Skeletal muscle cell (primary cell): Measurements from ENCODE around the gene HOXC10.

ENCODE experiments used
- DNase-seq: peaks from one replicate; pipeline ENCODE4 v3.0.0-alpha.2; 2010; ENCODE audit warnings: low read depth
- H3K4me3 ChIP-seq: 2 replicates; pipeline ENCODE4 v1.5.1; 2011; ENCODE audit warnings: low read depth, mild to moderate bottlenecking, control low read depth, low read length, moderate library complexity

Gene HOXC10

DNA sequence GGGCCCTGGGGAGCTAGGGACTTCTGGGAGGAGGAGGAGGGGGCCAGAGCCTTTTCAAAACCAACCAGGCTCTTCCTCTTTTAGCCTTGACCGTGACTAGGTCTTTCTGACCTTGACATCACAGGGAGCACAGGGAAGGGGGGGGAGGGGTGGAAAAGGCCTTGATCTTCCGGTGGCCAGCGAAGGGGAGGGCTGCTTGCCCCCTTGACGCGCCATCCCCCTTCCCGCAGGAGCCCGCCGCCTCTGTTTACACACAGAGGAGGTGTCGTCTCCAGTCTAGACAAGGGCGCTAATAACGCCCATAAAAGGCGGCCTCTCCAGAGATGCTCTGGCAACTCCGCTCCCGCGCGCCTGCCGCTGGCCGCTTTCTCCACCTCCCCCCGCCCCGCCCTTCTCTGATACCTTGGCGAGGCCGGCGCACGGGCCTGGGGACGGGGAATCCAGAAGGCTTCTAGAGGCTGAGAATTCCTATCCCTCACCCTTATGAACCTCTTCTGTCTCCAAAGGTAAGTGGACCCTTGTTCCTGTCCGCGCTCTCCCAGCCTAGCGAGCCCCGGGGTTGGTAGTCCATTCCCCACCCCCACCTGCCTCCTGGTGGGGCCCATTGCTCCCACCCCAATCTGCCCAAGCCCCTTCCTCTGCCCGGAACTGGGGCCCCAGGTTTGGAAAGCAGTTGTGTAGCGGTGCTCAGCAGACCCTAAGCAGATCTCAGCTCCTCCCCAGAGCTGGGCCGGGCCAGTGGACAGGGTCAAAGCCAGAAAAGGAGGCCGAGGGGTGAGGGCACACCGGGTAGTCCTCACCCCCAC is 35.1 kb upstream of the HOXC10 start:
- H3K4me3 ChIP-seq = no peak overlapping the region
- no peak for DNase-seq

DNA sequence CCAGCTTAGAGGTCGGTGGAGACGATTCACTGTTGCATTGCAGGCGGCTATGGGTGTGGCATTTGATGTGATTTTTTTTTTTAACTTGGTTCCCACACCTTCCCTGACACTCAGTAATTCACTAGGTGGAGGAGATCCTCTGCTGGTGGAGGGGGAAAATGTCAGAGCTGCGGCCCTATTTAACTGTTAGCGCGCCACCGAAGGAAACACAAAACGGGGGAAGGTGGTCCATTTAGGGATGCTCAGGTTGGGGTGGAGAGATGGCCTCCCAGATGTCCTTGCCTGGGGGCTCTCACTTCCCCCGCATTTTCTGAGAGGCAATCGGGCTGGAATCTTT is 34.5 kb upstream of the HOXC10 start:
- no peak overlapping the region for H3K4me3 ChIP-seq

DNA sequence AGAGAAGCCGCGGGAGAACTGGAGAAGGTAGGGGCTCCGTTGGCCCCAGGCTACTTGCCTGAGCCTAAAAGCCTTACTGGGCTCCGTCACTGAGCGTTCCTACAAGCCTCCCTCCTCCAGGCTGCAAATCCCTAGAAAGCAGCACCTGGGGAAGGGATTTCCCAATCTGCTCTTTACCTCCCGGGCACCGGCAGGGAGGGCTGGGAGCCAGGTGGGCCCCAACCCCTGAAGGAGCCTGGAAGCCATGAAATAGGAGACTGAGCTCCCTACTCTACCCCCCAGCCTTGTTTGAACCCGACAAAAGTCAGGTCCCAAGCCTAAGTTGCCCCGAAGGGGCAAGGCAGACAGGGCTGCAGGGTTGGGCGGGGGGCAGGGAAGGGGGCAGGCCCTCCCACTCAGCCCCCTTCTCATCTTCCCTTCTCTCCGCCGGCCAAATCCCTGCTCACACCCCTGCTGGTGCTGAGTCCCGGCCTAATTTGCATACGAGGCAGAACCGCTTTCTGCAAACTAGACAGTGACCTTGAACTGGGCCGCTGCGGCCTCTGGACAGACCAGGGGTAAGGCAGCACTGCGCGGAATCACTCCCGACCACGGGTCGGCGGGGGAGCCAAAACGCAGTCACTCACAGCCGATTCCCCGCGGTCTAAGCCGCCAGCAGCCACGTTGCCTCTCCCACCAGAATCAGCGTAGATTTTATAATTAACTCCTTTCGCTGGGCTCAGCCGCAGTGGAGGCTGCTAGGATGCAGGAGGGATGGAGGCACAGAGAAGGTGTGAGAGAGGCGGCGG is 34.0 kb upstream of the HOXC10 start:
- no peak overlapping the region for H3K4me3 ChIP-seq
- no peak for DNase-seq

More for the DNA sequence above, 34.5 kb upstream of the HOXC10 start:
- no peak for DNase-seq

DNA sequence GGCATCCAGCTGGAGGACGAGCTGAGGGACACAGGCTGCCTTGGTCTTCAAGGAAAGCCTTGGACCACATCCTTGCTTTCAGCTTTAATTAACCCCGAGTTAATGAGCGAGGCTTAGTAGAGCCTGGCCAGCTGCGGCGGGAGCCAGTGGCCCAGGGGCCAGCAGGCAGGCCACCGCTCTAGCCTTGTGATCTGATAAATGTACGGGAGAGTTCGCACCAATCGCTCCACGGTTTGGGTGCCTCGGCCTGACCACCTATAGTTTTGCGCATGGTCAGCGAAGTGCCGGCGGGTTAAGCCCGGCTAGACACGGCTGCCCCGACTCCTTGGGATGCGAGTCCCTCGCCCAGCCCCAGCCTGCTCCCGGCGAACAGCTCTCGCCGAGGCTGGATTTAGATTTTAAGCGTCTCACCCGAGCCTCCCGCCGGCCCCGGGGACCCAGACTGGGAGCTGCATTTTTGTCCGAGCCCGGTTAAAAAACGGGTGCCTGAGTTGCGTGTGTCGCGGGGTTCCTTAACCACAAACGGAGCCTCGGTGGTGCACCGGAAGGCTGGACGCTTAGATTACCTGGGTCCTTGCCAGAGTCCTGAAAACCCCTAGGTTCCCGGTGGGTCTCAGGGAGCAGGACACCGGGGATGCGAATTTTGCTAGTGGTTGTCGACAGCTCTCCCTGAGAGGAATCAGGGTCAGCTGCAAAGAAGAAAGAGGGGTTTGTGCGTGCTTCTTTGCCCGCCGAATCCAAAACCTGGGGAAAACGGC is 33.2 kb upstream of the HOXC10 start:
- no peak overlapping the region for H3K4me3 ChIP-seq
- DNase-seq = no peak

DNA sequence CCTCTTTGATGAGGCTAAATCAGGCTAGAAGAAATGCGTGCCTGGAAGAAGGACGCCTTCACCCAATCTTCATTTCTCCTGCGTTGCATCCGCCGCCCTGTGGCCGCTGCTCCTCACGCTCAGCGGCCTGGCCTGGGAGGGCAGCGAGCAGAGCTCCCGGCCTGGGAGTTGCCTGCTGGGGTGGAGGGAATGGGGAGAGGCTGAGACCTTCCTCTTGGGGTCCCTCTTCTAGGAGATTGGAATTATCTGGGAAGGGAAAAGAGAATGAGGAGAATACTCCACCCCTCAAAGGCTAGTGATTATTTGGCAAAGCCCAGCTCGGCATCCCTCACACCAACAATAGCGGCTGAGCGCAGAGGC is 32.6 kb upstream of the HOXC10 start:
- no peak for DNase-seq
- H3K4me3 ChIP-seq = no peak overlapping the region

DNA sequence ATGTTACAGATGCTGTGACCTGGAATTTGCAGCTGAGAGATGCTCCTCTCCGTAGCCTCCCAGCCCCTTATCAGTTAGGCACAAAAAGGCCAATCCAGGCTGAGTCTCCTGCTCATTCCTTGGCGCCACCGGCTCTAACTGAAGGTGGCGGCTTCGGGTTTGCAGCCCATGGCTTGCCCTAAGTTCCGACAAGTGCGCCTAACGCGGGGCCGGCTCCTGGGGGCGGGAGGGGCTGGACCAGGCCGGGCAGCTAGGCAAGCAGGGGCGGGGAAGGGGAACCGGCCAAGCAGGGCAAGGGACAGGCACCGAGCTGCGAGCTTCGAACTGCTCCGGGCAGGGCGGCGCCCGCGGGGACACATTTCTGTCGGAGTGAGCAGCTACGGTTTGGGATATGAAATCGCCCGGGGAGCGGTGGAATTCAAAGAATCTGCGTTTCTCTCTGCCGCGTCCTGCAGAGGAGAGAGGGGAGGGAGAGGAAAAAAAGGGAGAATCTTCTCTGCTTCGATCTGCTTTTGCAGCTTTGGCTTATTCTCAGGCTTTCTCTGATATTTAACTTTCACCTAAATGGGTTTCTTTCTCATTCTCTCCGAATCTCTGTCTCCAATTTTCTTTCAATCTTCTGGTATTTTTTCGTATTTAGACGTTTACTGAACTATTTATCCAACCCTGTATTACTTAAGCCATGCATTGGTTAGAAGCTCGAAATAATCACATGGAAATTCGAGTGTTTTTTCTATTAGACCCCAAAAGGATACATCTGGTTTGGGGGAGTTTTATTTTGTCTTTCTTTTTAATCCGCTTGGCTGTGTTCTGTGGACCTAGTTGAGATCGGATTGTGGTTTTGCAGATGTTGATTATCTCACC is 31.8 kb upstream of the HOXC10 start:
- no peak for DNase-seq
- no peak overlapping the region for H3K4me3 ChIP-seq

DNA sequence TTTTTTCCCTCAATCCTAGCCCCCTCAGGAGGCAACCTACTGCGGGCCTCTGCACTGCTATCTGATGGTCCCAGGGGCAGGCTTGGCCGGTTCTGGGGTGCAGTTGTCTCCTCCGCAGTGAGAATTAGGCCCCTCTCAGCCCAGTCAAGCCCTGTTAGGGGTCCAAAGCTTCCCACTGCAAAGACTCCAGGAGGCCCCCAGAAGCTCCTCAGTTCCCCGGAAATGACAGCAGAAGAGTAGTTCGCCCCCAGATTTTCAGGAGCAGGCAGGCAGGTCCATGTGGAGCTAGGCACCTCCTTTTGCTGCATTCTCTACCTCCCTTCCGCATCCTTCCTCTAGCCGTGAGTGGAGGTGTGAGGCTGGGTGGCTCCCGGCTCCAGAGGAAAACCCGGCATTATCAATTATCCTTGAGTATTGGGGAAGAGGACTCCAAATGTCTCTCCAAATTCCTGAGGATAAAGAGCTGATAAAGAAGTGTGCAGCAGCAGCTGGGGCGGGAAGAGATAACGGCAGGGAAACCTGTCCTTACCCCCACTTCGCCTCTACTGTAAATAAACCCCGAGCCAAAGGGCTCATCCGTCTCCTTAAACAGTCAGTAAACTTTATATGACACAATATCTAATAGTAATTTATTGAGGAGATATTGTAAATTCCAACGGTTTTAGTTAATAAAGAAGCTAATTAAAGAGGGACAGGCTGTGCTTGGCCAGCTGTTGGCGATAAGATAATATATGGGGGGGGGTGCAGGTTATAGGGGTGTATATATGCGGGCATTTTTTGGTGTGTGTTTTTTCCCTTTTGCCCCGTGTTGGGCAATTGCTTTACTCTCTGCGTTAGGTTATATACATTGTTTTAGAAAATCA is 30.9 kb upstream of the HOXC10 start:
- no peak overlapping the region for H3K4me3 ChIP-seq
- no peak for DNase-seq

DNA sequence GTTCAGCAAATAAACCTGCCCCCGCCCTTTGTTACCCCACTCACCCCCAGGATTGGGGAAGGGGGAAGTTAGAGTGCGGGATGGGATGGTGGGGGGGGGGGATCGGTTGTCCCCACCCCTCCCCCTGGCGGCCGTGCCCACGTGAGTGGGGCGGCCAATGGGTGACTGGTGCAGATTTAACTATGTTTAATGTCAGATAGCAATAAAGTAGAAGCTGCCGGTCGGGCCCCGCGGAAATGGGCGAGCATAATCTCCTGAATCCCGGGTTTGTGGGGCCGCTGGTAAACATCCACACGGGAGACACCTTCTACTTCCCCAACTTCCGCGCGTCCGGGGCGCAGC is 30.3 kb upstream of the HOXC10 start, which contains the start of gene HOXC12:
TSS of gene HOXC12 (plus strand) at position 210 of the 342 bp plus-strand sequence. CDS start at position 237, 27 bp downstream.
- H3K4me3 ChIP-seq = peak within 1 kb of the TSS; percentile 32
- DNase-seq = no peak

DNA sequence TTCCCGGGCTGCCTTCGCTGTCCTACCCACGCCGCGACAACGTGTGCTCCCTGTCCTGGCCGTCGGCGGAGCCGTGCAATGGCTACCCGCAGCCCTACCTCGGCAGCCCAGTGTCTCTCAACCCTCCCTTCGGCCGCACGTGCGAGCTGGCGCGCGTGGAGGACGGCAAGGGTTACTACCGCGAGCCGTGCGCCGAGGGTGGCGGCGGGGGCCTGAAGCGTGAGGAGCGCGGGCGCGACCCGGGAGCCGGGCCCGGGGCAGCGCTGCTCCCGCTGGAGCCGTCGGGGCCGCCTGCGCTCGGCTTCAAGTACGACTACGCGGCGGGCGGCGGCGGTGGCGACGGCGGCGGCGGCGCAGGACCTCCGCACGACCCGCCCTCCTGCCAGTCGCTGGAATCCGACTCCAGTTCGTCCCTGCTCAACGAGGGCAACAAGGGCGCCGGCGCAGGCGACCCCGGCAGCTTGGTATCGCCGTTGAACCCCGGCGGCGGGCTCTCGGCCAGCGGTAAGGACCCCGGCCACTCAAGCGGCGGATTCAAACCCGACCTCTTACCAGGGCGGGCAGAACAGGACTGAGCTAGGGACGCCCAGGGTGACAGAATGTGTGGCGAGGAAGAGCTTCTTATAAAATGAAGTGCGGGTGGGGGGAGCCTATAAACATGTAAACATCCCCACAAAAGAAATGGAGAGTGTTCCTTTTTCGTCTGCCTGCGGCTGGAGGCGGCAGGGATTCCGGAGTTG is 29.7 kb upstream of the HOXC10 start:
- DNase-seq = no peak
- H3K4me3 ChIP-seq = peak overlapping the region; percentile 32

DNA sequence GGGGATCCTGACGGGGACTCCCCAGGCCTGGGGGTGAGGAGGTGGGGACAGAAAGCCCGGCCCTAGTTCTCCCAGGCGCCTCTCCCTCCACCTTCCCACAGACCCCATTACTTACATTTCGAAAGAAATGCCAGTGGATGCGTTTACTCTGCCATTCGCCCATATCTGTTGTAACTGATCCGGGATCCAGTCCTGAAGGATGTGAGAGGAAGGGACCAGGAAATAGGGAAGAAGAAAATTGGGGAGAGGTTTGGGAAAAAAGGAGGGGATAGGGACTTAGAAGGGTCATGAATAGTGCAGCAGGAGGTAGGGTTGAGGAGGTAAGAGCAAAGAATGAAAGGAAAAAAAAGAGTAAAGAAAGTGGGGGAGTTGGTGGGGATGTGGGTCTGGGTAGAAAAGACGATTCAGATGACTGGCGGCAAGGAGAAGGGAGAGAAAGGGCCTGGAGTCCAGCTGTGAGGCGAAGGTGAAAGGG is 29.1 kb upstream of the HOXC10 start:
- DNase-seq = no peak

DNA sequence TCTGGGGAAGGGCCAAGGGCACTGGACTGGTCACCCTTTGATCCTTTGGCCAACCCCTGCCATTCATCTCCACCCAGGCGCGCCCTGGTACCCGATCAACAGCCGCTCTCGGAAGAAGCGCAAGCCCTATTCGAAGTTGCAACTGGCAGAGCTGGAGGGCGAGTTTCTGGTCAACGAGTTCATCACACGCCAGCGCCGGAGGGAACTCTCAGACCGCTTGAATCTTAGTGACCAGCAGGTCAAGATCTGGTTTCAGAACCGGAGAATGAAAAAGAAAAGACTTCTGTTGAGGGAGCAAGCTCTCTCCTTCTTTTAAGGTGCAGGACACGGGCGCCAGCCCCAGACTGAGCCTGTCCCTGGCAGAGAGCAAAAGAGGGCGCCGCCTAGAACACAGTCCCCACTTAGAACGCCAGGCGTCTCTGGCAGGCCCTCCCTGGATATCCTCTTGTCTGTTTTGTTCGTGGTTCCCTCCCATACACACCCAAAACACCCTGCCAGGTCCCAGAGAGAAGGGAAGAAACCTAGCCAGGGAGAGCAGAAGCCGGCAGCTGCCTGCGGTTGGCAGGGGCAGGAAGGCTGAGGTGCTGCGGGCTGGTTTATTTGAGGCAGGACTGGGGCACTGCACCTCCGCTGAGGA is 28.6 kb upstream of the HOXC10 start:
- H3K4me3 ChIP-seq = no peak overlapping the region

More for the DNA sequence above, 29.1 kb upstream of the HOXC10 start:
- no peak overlapping the region for H3K4me3 ChIP-seq

DNA sequence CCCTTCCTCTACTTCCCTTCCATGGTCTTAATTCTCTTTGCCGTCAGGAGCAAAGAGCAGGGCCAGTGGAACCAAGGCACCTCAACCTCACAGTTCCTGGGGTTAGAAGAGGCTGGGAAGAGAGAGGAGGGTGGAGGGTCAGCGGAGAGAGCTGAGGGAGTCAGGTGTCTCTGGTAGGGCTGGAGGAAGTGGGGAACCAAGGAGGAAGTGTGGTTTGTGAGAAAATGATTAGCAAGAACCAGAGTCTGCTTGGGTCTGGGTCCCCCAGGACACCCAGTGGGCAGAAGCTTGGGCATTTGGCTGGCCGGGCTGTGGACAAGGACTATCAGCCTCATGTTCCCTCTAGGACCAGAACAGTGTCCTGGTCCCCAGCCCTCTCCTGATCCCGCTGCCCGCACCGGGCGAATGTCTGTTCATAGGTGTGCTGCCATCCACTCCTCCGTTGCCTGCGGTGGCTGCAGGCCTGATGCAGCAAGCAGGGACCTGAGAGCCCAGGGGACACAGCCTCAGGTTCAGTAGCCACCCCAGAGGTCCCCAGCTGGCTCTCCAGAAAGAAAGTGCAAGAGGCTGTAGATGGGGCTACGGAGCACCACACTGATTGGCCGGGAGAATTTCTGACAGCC is 27.9 kb upstream of the HOXC10 start:
- no peak for DNase-seq
- no peak overlapping the region for H3K4me3 ChIP-seq

More for the DNA sequence above, 28.6 kb upstream of the HOXC10 start:
- DNase-seq = no peak

DNA sequence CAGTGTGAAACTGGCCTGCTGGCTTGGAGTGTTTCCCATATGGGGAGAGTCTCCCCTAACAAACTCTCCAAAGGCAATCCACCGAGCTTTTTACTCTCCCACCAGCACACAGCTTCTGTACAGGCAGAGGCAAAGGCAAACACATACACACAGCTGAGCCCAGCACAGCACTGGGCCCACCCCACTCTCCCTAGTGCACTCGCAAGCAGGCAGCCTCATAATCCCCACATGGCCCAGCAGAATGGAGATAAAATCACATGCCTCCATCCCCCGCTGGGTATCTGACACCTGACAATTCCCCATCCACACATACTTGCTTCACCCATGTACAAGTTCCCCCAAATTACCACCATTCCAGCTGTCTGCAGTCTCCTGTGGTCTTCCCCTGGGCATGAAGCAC is 26.8 kb upstream of the HOXC10 start:
- no peak for DNase-seq
- H3K4me3 ChIP-seq = no peak overlapping the region

DNA sequence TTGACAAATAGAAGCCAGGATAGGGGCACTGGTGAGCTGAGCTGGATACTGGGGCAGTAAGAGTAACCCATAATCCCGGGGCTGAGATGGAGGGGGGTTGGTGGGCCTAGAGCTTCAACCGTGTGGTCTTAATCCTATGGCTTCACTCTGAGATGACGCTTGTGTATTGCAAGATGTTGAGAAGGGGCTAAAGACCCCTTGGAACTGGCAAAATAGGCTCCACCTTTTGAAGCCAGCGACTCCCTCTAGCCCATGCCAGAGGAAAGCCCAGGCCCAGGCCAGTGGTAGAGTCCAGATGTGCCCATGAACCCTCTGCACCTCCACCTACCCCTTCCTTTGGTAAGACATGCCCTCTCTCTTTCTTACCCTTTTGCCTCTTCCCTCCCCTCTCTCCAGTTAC is 25.6 kb upstream of the HOXC10 start:
- DNase-seq = no peak
- no peak overlapping the region for H3K4me3 ChIP-seq

DNA sequence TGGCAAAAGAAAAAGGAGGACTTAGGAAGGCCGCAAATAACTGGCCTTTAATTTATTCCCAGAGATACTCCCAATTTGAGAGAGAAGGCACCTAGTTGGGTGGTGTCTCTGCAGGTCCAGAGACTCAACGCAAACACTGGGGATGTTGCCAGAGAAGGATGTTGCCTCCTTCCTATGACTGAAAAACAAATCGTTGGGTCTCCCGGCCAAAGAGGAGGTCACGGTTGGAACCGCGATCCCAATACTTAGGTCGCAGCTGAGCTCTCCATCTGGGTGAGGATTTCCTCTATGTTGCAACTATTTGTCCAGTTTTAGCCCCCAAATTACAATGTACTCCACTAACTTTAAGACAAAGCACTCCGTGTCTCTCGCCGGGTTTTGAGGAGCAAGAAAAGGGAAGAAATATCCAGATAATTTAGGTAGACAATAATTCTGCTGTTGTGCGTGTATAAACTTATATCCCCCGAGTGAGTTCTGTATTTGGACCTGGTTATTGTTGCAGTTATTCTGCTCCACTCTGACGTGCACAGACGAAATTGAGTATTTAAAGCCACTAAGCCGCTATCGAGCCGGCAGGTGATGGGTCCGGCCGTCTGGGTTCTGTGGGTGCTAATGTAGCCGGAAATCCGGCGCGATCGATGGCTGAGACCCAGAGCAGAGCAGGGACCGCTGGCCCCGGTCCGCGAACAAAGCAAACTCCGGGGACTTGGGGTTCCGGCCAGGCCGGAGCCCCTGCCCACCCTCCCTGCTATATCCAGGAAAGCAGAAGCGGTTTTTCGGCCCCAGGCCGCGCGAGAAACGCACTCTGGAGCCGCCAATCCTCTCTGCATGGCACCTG is 24.5 kb upstream of the HOXC10 start:
- peak overlapping the region; percentile 28 for H3K4me3 ChIP-seq

More for the DNA sequence above, 24.5 kb upstream of the HOXC10 start:
- DNase-seq = no peak
